Lung (tissue), 12 donors: ENCODE data around the gene ZNF473. TPM values are rescaled to one million over a fixed set of nuclear protein-coding genes. Genes with fewer than 3 reads are reported as not detected.

Source experiments
- ATAC-seq: fragments of 200-7000 bp; cut with Tn5 transposase; one replicate; pipeline ENCODE4 v1.9.1; 2020; ENCODE audit warnings: moderate number of reproducible peaks; ENCODE audit not compliant: insufficient read depth, low FRiP score
- DNase-seq, 3 donors: peaks; one replicate each; pipeline ENCODE4 v3.0.0-alpha.2; 2013 to 2017
- H3K27ac ChIP-seq, 2 donors: one replicate each; pipeline ENCODE4 v1.5.1; 2013; ENCODE audit warnings: mild to moderate bottlenecking in 2 of 2, moderate library complexity in 2 of 2, control low read depth in 1 of 2, inconsistent platforms in 1 of 2, low read depth in 1 of 2, low read length in 1 of 2
- H3K27me3 ChIP-seq, 3 donors: one replicate each; pipeline ENCODE4 v1.5.1; 2013; ENCODE audit warnings: low read length in 2 of 3; ENCODE audit not compliant: control insufficient read depth in 3 of 3, insufficient read depth in 3 of 3
- H3K36me3 ChIP-seq, 4 donors: one replicate each; pipeline ENCODE4 v1.5.1; 2013; ENCODE audit warnings: low read length in 4 of 4, mild to moderate bottlenecking in 1 of 4, moderate library complexity in 1 of 4; ENCODE audit not compliant: control insufficient read depth in 4 of 4, insufficient read depth in 4 of 4
- H3K4me1 ChIP-seq, 5 donors: one replicate each; pipeline ENCODE4 v1.5.1; 2013; ENCODE audit warnings: low read length in 5 of 5, mild to moderate bottlenecking in 2 of 5, moderate library complexity in 1 of 5; ENCODE audit not compliant: control insufficient read depth in 5 of 5, insufficient read depth in 5 of 5
- H3K4me3 ChIP-seq: one replicate; pipeline ENCODE4 v1.5.1; 2013; ENCODE audit warnings: mild to moderate bottlenecking, control low read depth, moderate library complexity
- H3K9ac ChIP-seq, 2 donors: one replicate each; pipeline ENCODE4 v1.5.1; 2013; ENCODE audit warnings: low read length in 2 of 2, control low read depth in 1 of 2; ENCODE audit not compliant: insufficient read depth in 1 of 2
- H3K9me3 ChIP-seq, 4 donors: one replicate each; pipeline ENCODE4 v1.5.1; 2013; ENCODE audit warnings: low read length in 3 of 4, mild to moderate bottlenecking in 1 of 4, moderate library complexity in 1 of 4; ENCODE audit not compliant: control insufficient read depth in 4 of 4, insufficient read depth in 3 of 4
- WGBS, 2 donors: extraction: QIAGEN DNeasy Blood & Tissue Kit; methylation state at CpG; one replicate each; pipeline ENCODE4 v1.1.7; 2013; 5-methylcytosine and 5-hydroxymethylcytosine counted together
- polyA plus RNA-seq, 2 donors: library from polyadenylated mRNA; stranded (reverse); fragments of 200-250 nt; gene quantifications; one replicate each; pipeline ENCODE4 v1.2.1, GENCODE V29; 2013
- total RNA-seq, 2 donors: library from RNA; depleted of rRNA in 1 of 2; stranded (reverse); fragments of >200 nt in 1 of 2; gene quantifications; one replicate each; pipeline ENCODE4 v1.2.1, GENCODE V29; 2014 to 2021
- TF ChIP-seq, protein P1 (sequence below): IDR thresholded peaks from 2 replicates; pipeline ENCODE4 v1.5.1; 2012; ENCODE audit warnings: mild to moderate bottlenecking; ENCODE audit errors: control extremely low read depth, extremely low read depth
- donor health status: control.
- donor health status: control.
- donor health status: Bipolar disorder and iron deficiency.
- donor health status: healthy.
- donor health status: DM: yes; HTN: yes; CAD: no.

The ZNF473 gene
- total and polyA plus RNA-seq, 4 donors: 2.8 to 10.4 (median 6.6) TPM

DNA sequence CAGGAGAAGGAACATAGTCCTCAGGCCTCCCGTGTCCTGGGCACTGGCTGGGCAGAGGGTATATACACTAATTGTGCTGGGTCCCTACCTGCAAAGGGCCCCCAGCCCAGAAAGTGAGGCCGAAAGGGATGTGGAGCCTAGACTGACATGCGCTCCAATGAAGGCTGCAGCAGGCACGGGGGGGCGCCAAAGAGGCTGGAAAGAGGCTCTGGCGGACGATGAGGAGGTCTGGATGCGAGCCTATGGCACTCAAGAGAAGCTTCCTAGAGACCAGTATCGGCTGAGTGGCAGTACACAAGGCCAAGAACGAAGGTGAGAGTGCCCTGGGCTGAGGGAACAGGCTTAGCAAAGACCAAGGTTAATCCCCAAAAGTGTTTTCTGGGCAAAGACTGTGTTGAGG lies 17.3 kb upstream of the ZNF473 start:
- H3K27me3 ChIP-seq: no peaks in the 10 kb centered on the region
- H3K4me3 ChIP-seq: no peak overlapping the region
- TF ChIP-seq, protein P1, sequence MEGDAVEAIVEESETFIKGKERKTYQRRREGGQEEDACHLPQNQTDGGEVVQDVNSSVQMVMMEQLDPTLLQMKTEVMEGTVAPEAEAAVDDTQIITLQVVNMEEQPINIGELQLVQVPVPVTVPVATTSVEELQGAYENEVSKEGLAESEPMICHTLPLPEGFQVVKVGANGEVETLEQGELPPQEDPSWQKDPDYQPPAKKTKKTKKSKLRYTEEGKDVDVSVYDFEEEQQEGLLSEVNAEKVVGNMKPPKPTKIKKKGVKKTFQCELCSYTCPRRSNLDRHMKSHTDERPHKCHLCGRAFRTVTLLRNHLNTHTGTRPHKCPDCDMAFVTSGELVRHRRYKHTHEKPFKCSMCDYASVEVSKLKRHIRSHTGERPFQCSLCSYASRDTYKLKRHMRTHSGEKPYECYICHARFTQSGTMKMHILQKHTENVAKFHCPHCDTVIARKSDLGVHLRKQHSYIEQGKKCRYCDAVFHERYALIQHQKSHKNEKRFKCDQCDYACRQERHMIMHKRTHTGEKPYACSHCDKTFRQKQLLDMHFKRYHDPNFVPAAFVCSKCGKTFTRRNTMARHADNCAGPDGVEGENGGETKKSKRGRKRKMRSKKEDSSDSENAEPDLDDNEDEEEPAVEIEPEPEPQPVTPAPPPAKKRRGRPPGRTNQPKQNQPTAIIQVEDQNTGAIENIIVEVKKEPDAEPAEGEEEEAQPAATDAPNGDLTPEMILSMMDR: no peak
- ATAC-seq: no peak
- no peak overlapping the region for H3K9ac ChIP-seq
- no peak overlapping the region for H3K27ac ChIP-seq
- H3K36me3 ChIP-seq: peaks cover 17 to 53% (median 42%) of the 10 kb centered on the region in 4 donors
- H3K9me3 ChIP-seq: no peaks in the 10 kb centered on the region
- 65 to 76% methylated on average over 10 of the region's 10 CpGs for WGBS, 2 donors
- no peak for DNase-seq
- no peaks in the 10 kb centered on the region for H3K4me1 ChIP-seq

DNA sequence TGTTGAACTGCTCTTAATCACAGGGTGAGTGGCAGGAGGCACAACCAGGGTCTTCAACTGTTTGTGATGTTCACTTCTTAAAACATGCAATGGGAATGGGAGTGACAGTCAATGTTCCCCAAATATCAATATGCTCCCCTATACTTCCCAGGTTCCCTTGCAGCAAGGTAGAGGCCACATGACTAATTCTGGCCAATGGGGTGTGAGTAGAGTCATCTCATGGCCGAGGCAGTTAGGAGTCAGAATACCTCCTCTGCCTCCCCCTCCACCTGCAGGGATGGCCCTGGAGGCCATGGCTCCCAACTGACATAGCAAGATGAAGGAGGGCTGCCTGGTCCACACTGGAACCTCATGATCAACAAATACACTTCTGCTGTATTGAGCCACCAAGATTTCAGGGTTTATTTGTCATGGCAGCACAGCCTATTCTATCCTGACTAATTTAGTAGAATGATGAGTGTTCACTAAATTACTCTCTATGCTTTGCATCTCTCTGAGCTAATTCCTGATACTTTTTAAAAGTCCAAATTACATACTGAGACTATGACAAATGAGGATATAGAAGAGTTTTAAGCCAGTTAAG lies 9.5 kb upstream of the ZNF473 start:
- no peak overlapping the region for H3K9ac ChIP-seq
- ATAC-seq: no peak
- WGBS, 2 donors: 93 to 95% methylated on average over 1 of the region's 1 CpG
- peaks cover 0 to 2% (median 0%) of the 10 kb centered on the region in 5 donors for H3K4me1 ChIP-seq
- TF ChIP-seq, protein P1: no peak
- no peaks in the 10 kb centered on the region for H3K9me3 ChIP-seq
- no peak overlapping the region for H3K4me3 ChIP-seq
- no peak overlapping the region for H3K27ac ChIP-seq
- no peak for DNase-seq
- H3K27me3 ChIP-seq: no peaks in the 10 kb centered on the region
- peaks cover 14 to 46% (median 32%) of the 10 kb centered on the region in 4 donors for H3K36me3 ChIP-seq

DNA sequence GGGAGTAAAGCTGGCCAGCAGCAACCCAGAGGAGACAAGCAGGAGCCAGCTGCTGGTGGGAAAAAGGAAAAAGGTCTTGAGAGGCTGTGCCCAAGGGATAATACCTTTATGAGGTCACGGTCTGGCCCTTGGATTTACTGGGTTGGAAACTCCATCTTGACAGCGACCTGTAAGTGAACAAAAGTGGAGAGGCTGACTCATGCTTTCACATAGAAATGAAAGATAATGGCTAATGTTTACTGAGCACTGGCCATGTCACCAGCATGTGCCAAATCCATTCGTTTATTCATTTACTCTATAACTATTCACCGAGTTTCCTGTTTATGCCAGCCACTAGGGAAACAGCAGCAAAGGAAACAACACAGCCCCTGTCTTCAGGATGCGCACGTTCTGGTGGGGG lies 5.3 kb upstream of the ZNF473 start:
- no peak overlapping the region for H3K9ac ChIP-seq
- no peaks in the 10 kb centered on the region for H3K9me3 ChIP-seq
- H3K36me3 ChIP-seq: peaks cover 5 to 30% (median 18%) of the 10 kb centered on the region in 4 donors
- peaks cover 0 to 10% (median 3%) of the 10 kb centered on the region in 5 donors for H3K4me1 ChIP-seq
- H3K4me3 ChIP-seq: no peak overlapping the region
- H3K27me3 ChIP-seq: no peaks in the 10 kb centered on the region
- no peak overlapping the region for H3K27ac ChIP-seq
- 69 to 90% methylated on average over 6 of the region's 6 CpGs for WGBS, 2 donors
- no peak for DNase-seq
- TF ChIP-seq, protein P1: no peak
- ATAC-seq: no peak

DNA sequence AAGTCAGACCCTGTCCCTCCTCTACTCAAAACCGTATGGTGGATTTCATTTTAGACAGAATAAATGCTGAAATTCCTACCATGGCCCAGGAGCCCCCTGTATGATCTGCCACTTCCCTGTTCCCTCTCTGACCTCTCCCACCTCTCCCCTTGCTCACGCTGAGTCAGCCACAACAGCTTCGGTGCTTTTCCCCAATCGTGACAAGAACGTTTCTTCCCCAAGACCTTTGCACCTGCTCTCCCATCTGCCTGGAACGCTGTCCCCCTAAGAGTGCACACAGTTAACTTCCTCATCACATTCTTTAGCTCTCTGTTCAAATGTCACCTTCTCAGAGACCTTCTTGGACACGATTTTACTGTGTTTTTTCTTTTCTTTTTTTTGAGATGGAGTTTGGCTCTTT lies 3.0 kb upstream of the ZNF473 start:
- ATAC-seq (no peak), DNase-seq (no peak)
- Histone ChIP-seq H3K9ac (no peak overlapping the region), H3K27ac (no peak overlapping the region), H3K27me3 (no peaks in the 10 kb centered on the region), H3K4me1 (peaks cover 4 to 19% (median 6%) of the 10 kb centered on the region in 5 donors), H3K36me3 (peaks cover 3 to 17% (median 6%) of the 10 kb centered on the region in 4 donors), H3K4me3 (no peak overlapping the region), H3K9me3 (no peaks in the 10 kb centered on the region)
- TF ChIP-seq, protein P1: no peak
- WGBS, 2 donors: 70 to 71% methylated on average over 7 of the region's 7 CpGs
